C4-2B (cell line): ENCODE data around the gene MAP1S.

Experiments
- ZFX ChIP-seq: fragments of 450-650 bp; IDR thresholded peaks from 2 replicates; pipeline ENCODE4 v1.6.1; 2017
- TF ChIP-seq, protein P1 (sequence below): fragments of 450-650 bp; conservative IDR thresholded peaks from 2 replicates; pipeline ENCODE4 v1.5.1; 2017; ENCODE audit warnings: mild to moderate bottlenecking

- TF ChIP-seq, protein P1, sequence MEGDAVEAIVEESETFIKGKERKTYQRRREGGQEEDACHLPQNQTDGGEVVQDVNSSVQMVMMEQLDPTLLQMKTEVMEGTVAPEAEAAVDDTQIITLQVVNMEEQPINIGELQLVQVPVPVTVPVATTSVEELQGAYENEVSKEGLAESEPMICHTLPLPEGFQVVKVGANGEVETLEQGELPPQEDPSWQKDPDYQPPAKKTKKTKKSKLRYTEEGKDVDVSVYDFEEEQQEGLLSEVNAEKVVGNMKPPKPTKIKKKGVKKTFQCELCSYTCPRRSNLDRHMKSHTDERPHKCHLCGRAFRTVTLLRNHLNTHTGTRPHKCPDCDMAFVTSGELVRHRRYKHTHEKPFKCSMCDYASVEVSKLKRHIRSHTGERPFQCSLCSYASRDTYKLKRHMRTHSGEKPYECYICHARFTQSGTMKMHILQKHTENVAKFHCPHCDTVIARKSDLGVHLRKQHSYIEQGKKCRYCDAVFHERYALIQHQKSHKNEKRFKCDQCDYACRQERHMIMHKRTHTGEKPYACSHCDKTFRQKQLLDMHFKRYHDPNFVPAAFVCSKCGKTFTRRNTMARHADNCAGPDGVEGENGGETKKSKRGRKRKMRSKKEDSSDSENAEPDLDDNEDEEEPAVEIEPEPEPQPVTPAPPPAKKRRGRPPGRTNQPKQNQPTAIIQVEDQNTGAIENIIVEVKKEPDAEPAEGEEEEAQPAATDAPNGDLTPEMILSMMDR: no peak
- no peak for TF ChIP-seq ZFX
These were observed 30.3 kb upstream of the MAP1S start for GRCh38 chr19:17688853-17689595.
